HT-29 (cell line): ENCODE measurements around the gene VAMP3. TPM values are rescaled to one million over a fixed set of nuclear protein-coding genes. Genes with fewer than 3 reads are reported as not detected.

Experiments used
- DNase-seq: peaks from one replicate; pipeline ENCODE4 v3.0.0-alpha.2; 2015; ENCODE audit warnings: low spot score
- total RNA-seq: library from RNA; depleted of rRNA; stranded (reverse); fragments of >200 nt; shearing (Covaris generic); gene quantifications from 2 replicates; pipeline ENCODE4 v1.2.3, GENCODE V29; 2014; rRNA removed

Gene VAMP3
- total RNA-seq, 1 experiment from 2014 or later, result 50.7 TPM

GRCh38 chr1:7811476-7811875 lies 40.4 kb downstream of the VAMP3 start:
- DNase-seq, result no peak

- DNase-seq, result no peak
Measured at GRCh38 chr1:7813677-7814373, 42.7 kb downstream of the VAMP3 start.

- DNase-seq, result no peak
Measured at GRCh38 chr1:7821282-7821681, 50.2 kb downstream of the VAMP3 start.

GRCh38 chr1:7824701-7825100 lies 53.6 kb downstream of the VAMP3 start:
- no peak for DNase-seq

GRCh38 chr1:7826363-7826762 lies 55.3 kb downstream of the VAMP3 start:
- DNase-seq, result no peak

GRCh38 chr1:7827126-7827955 lies 56.2 kb downstream of the VAMP3 start:
- no peak for DNase-seq

Other genes with a start within 250 kb of the VAMP3 start
- gene PER3, start 13.0 kb downstream of the VAMP3 start, total RNA-seq, result 3.2 and 3.9 TPM in 2 replicates
- not detected in 2 replicates for gene UTS2, start 81.8 kb downstream of the VAMP3 start, total RNA-seq
- gene TNFRSF9, start 169.5 kb downstream of the VAMP3 start, total RNA-seq, result not detected in 2 replicates
- 189 and 198 TPM in 2 replicates for gene PARK7, start 190.4 kb downstream of the VAMP3 start, total RNA-seq